AG09309 (cell line): Measurements from ENCODE around the gene NOTCH4.

ENCODE experiments used
- DNase-seq: peaks from one replicate; pipeline ENCODE4 v3.0.0-alpha.2; 2010; ENCODE audit warnings: low read depth
- H3K4me3 ChIP-seq: 2 replicates; pipeline ENCODE4 v1.5.1; 2011; ENCODE audit warnings: mild to moderate bottlenecking, low read depth, low read length, moderate library complexity; ENCODE audit not compliant: control insufficient read depth
- CTCF ChIP-seq: IDR thresholded peaks from 2 replicates; pipeline ENCODE4 v1.5.1; 2011; ENCODE audit warnings: mild to moderate bottlenecking, low read depth, low read length, inconsistent platforms; ENCODE audit not compliant: insufficient read depth, control insufficient read depth; ENCODE audit errors: missing control alignments

Gene NOTCH4

GRCh38 chr6:32168807-32169591, 54.9 kb downstream of the NOTCH4 start:
- TF ChIP-seq CTCF = no peak
- no peak for DNase-seq
- H3K4me3 ChIP-seq = no peak overlapping the region

GRCh38 chr6:32168350-32168749, 55.5 kb downstream of the NOTCH4 start:
- H3K4me3 ChIP-seq = no peak overlapping the region

GRCh38 chr6:32167761-32168262, 56.1 kb downstream of the NOTCH4 start:
- no peak for DNase-seq
- H3K4me3 ChIP-seq = no peak overlapping the region

More at GRCh38 chr6:32168350-32168749, 55.5 kb downstream of the NOTCH4 start:
- DNase-seq = no peak
- TF ChIP-seq CTCF = no peak

GRCh38 chr6:32167154-32167760, 56.6 kb downstream of the NOTCH4 start:
- TF ChIP-seq CTCF = no peak
- no peak overlapping the region for H3K4me3 ChIP-seq
- no peak for DNase-seq

More at GRCh38 chr6:32167761-32168262, 56.1 kb downstream of the NOTCH4 start:
- TF ChIP-seq CTCF = no peak

- no peak for TF ChIP-seq CTCF
- DNase-seq = no peak
- no peak overlapping the region for H3K4me3 ChIP-seq
These were observed 57.3 kb downstream of the NOTCH4 start for GRCh38 chr6:32166411-32167061.

- DNase-seq = no peak
- H3K4me3 ChIP-seq = no peak within 1 kb of the TSS
- no peak for TF ChIP-seq CTCF
These were observed 59.6 kb downstream of the NOTCH4 start, which contains the start of gene EGFL8 for GRCh38 chr6:32164295-32164694. Gene EGFL8, plus strand, starts transcription at chr6:32164595. Its CDS starts 1,571 bp downstream, at chr6:32166166.
